PC-9 (cell line): ENCODE measurements around the gene XIRP1. TPM values are rescaled to one million over a fixed set of nuclear protein-coding genes. Genes with fewer than 3 reads are reported as not detected.

Experiments used
- Bru-seq: library from RNA; stranded (reverse); fragments of 400-500 nt; gene quantifications from one replicate; lab custom pipeline; 2021; lab: Mats Ljungman, UMichigan
- BruChase-seq, 2 experiments: library from RNA; stranded (reverse); fragments of 400-500 nt; gene quantifications; one replicate each; lab custom pipeline; 2021; lab: Mats Ljungman, UMichigan
- BruUV-seq: library from RNA; stranded (reverse); fragments of 400-500 nt; replicated peaks from 2 replicates; lab custom pipeline; 2021; lab: Mats Ljungman, UMichigan
- CTCF ChIA-PET: fragments of 300-600 bp; sonication (Branson Sonifier 250); formaldehyde crosslinking; loops from one replicate; lab custom pipeline; 2022; ENCODE audit warnings: antibody characterized with exemption; lab: Charles Lee
- POLR2A ChIA-PET: fragments of 300-600 bp; sonication (Branson Sonifier 250); formaldehyde crosslinking; loops from one replicate; lab custom pipeline; 2022; ENCODE audit warnings: antibody characterized with exemption; ENCODE audit not compliant: unreplicated experiment; lab: Charles Lee
- DNase-seq, 2 experiments: peaks; one replicate each; pipeline versions ENCODE4 v3.0.0 to v3.0.0-alpha.2; 2015 to 2022; ENCODE audit warnings: mixed read lengths in 1 of 2
- H2AFZ ChIP-seq: fragments of 200-600 bp; sonication (generic); 2 replicates; pipeline ENCODE4 v1.8.1; 2017; ENCODE audit warnings: antibody characterized with exemption
- H3F3A ChIP-seq: fragments of 200-600 bp; sonication (generic); 2 replicates; pipeline ENCODE4 v1.8.1; 2017; ENCODE audit warnings: antibody characterized with exemption, mild to moderate bottlenecking, low read depth; ENCODE audit not compliant: insufficient read depth
- H3K27ac ChIP-seq: fragments of 200-600 bp; sonication (generic); 2 replicates; pipeline ENCODE4 v1.6.1; 2016; ENCODE audit warnings: mixed run types
- H3K27me3 ChIP-seq: fragments of 200-600 bp; sonication (generic); 2 replicates; pipeline ENCODE4 v1.6.1; 2016; ENCODE audit warnings: low read depth, mixed run types; ENCODE audit not compliant: insufficient read depth
- H3K36me3 ChIP-seq: fragments of 200-600 bp; sonication (generic); 2 replicates; pipeline ENCODE4 v1.6.1; 2016; ENCODE audit warnings: low read depth, mixed run types
- H3K4me1 ChIP-seq: fragments of 200-600 bp; sonication (generic); replicated peaks from 2 replicates; pipeline ENCODE4 v1.6.1; 2016; ENCODE audit warnings: mixed run types; ENCODE audit not compliant: insufficient read depth
- H3K4me2 ChIP-seq: fragments of 200-600 bp; sonication (generic); 2 replicates; pipeline ENCODE4 v1.6.1; 2017; ENCODE audit warnings: mixed run types
- H3K4me3 ChIP-seq: fragments of 200-600 bp; sonication (generic); 2 replicates; pipeline ENCODE4 v1.6.1; 2016; ENCODE audit warnings: mixed run types
- H3K79me2 ChIP-seq: fragments of 200-600 bp; sonication (generic); 2 replicates; pipeline ENCODE4 v1.6.1; 2017; ENCODE audit warnings: low read depth, mixed run types
- H3K9me2 ChIP-seq: fragments of 200-600 bp; sonication (generic); 2 replicates; pipeline ENCODE4 v1.8.1; 2017; ENCODE audit warnings: mild to moderate bottlenecking; ENCODE audit not compliant: insufficient read depth
- H3K9me3 ChIP-seq: fragments of 200-600 bp; sonication (generic); 2 replicates; pipeline ENCODE4 v1.8.1; 2016; ENCODE audit warnings: low read depth; ENCODE audit not compliant: insufficient read depth
- H4K20me1 ChIP-seq: fragments of 200-600 bp; sonication (generic); 2 replicates; pipeline ENCODE4 v1.8.1; 2017; ENCODE audit not compliant: insufficient read depth
- CTCF ChIP-seq: fragments of 200-600 bp; sonication (generic); conservative IDR thresholded peaks from 2 replicates; pipeline ENCODE4 v1.6.1; 2017; ENCODE audit warnings: mixed run types, antibody characterized with exemption, mild to moderate bottlenecking, moderate library complexity
- EZH2 ChIP-seq: fragments of 200-600 bp; sonication (generic); IDR thresholded peaks from 2 replicates; pipeline ENCODE4 v1.8.0; 2017; ENCODE audit warnings: antibody characterized with exemption, low read depth
- intact Hi-C: fragments of 100-400 bp; cut with micrococcal nuclease; formaldehyde crosslinking; loops from one replicate; pipeline ENCODE4 v1.10.0; 2022; ENCODE audit not compliant: unreplicated experiment
- long read RNA-seq: library from polyadenylated mRNA; stranded (forward); transcript quantifications from one replicate; pipeline ENCODE4 v2.0.0, GENCODE V29; 2022
- total RNA-seq: library from RNA; stranded (reverse); gene quantifications from 2 replicates; pipeline ENCODE4 v1.2.3, GENCODE V29; 2021

XIRP1 gene, protein sequence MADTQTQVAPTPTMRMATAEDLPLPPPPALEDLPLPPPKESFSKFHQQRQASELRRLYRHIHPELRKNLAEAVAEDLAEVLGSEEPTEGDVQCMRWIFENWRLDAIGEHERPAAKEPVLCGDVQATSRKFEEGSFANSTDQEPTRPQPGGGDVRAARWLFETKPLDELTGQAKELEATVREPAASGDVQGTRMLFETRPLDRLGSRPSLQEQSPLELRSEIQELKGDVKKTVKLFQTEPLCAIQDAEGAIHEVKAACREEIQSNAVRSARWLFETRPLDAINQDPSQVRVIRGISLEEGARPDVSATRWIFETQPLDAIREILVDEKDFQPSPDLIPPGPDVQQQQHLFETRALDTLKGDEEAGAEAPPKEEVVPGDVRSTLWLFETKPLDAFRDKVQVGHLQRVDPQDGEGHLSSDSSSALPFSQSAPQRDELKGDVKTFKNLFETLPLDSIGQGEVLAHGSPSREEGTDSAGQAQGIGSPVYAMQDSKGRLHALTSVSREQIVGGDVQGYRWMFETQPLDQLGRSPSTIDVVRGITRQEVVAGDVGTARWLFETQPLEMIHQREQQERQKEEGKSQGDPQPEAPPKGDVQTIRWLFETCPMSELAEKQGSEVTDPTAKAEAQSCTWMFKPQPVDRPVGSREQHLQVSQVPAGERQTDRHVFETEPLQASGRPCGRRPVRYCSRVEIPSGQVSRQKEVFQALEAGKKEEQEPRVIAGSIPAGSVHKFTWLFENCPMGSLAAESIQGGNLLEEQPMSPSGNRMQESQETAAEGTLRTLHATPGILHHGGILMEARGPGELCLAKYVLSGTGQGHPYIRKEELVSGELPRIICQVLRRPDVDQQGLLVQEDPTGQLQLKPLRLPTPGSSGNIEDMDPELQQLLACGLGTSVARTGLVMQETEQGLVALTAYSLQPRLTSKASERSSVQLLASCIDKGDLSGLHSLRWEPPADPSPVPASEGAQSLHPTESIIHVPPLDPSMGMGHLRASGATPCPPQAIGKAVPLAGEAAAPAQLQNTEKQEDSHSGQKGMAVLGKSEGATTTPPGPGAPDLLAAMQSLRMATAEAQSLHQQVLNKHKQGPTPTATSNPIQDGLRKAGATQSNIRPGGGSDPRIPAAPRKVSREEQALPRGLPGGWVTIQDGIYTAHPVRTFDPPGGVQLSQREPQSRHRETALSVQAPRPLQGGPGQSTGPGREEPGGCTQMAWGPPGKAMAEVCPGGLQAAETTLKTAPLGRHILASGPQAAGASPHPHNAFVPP (N-terminal part only)
- total RNA-seq (not detected in 2 replicates), Bru-seq, nascent RNA (not detected), BruChase-seq, experiment 1, labeled RNA remaining after a 2-hour chase (not detected), BruChase-seq, experiment 2, labeled RNA remaining after a 6-hour chase (not detected)
- long read RNA-seq: 0 reads

DNA sequence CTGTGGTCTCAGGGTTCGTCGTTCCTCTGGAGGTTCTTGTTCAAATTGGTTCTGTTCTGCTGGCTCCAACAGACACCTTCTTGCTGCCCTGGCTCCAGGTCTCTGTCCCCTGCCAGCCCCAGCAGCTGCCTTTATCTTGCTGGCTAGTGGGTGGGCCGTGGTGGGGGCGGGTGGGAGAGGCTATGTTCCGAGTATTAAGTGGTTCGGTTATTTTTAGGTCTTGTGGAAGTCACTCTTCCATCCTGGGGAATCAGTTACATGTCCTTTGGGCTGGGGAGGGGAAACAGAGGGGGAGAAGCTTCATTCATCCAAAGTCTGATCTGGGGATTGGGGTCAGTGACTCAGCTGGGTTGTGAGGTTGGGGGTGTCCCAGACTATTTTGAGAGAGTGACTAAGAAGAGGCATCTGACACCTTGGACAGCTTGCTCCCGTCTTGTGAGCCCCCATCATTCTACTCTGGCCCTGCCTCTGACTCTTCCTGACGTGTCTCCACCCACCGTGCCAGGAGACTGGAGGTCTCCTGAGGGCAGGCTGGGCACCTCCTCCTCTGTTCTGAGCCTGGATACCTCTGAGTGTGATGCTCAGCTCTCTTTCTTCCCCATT, at the start of gene XIRP1:
TSS of gene XIRP1 (minus strand) at position 106 of the 603 bp plus-strand sequence. CDS start 3,150 bp downstream, outside the sequence.
- Histone ChIP-seq H4K20me1 (no peaks in the 10 kb centered on the region), H3K9me2 (no peaks in the 10 kb centered on the region), H3K27ac (no peak within 1 kb of the TSS), H3K79me2 (no peaks in the 10 kb centered on the region), H3K4me2 (no peak within 1 kb of the TSS), H2AFZ (no peak within 1 kb of the TSS), H3K4me1 (no peaks in the 10 kb centered on the region), H3K36me3 (no peaks in the 10 kb centered on the region), H3K9me3 (no peaks in the 10 kb centered on the region), H3K27me3 (no peaks in the 10 kb centered on the region), H3K4me3 (no peak within 1 kb of the TSS), H3F3A (no peaks in the 10 kb centered on the region)
- no peak for DNase-seq
- intact Hi-C loops: loop anchor here (5.0 kb wide), 1 partner anchor 185 kb away; no protein-coding TSS in a partner anchor
- no peak for TF ChIP-seq EZH2
- BruUV-seq: no TSS peak
- ChIA-PET CTCF (interaction anchor here (0.7 kb wide), 1 partner anchor 68 kb away, joined by 3 read pairs; no protein-coding TSS in a partner anchor), POLR2A (no interaction called here)

DNA sequence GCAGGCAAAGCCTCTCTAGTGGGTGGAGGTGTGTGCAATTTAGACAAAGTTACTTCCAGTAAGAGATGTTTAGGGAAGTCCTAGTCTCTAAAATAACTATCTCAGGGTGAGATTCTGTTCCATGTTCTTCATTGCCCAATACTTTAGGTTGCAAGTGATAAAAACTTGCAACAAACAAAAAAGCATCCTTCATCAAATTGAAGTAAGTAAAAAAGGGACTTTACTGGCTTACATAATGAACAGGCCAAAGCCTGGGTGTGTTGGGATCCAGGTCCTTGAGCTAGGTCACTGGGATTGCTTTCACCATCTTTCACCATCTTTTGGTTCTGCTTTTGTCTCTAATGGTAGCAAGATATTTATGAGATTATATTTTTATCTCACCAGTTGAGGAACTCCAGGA, 49.2 kb upstream of the XIRP1 start:
- no TSS peak for BruUV-seq
- POLR2A ChIA-PET: no interaction called here
- intact Hi-C loops: no loop called here

More for the DNA sequence above, 49.2 kb upstream of the XIRP1 start:
- no peaks in the 10 kb centered on the region for H3K4me1 ChIP-seq
- CTCF ChIA-PET: no interaction called here
- H3K4me2 ChIP-seq: no peak overlapping the region
- no peaks in the 10 kb centered on the region for H3K36me3 ChIP-seq
- no peaks in the 10 kb centered on the region for H3K9me3 ChIP-seq
- H3K27me3 ChIP-seq: peaks cover 67% of the 10 kb centered on the region
- H3F3A ChIP-seq: no peaks in the 10 kb centered on the region
- no peak overlapping the region for H3K4me3 ChIP-seq
- no peaks in the 10 kb centered on the region for H4K20me1 ChIP-seq
- H3K27ac ChIP-seq: no peak overlapping the region
- TF ChIP-seq CTCF: no peak
- TF ChIP-seq EZH2: no peak
- DNase-seq: no peak
- no peaks in the 10 kb centered on the region for H3K9me2 ChIP-seq
- no peak overlapping the region for H2AFZ ChIP-seq
- no peaks in the 10 kb centered on the region for H3K79me2 ChIP-seq
